Gastroesophageal sphincter (tissue), 4 donors: ENCODE measurements around the gene C1QB. TPM values are rescaled to one million over a fixed set of nuclear protein-coding genes. Genes with fewer than 3 reads are reported as not detected.

Experiments
- ATAC-seq: fragments of 150-250 bp; one replicate; pipeline ENCODE4 v1.9.1; 2016; ENCODE audit warnings: mild to moderate bottlenecking, moderate library complexity
- H3K27ac ChIP-seq, 4 donors: fragments of 200-600 bp; sonication (generic) in 3 of 4; 1 replicate in 3 of 4; 2 replicates in 1 of 4; pipeline ENCODE4 v1.5.1; 2016 to 2019
- H3K27me3 ChIP-seq: fragments of 200-600 bp; sonication (generic); one replicate; pipeline ENCODE4 v1.5.1; 2019
- H3K36me3 ChIP-seq, 2 donors: fragments of 200-600 bp; sonication (generic); one replicate each; pipeline ENCODE4 v1.5.1; 2019; ENCODE audit warnings: control low read depth in 1 of 2
- H3K4me1 ChIP-seq, 3 donors: fragments of 200-600 bp; sonication (generic); 1 replicate in 2 of 3; 2 replicates in 1 of 3; pipeline ENCODE4 v1.5.1; 2016 to 2019; ENCODE audit warnings: control low read depth in 2 of 3
- H3K4me3 ChIP-seq, 2 donors: fragments of 200-600 bp; sonication (generic); one replicate each; pipeline ENCODE4 v1.5.1; 2019; ENCODE audit warnings: mild to moderate bottlenecking in 1 of 2, moderate library complexity in 1 of 2
- H3K9me3 ChIP-seq, 3 donors: fragments of 200-600 bp; sonication (generic); one replicate each; pipeline ENCODE4 v1.5.1; 2017 to 2019; ENCODE audit warnings: control low read depth in 2 of 3
- CTCF ChIP-seq, 4 experiments: fragments of 200-600 bp in 2 of 4; fragments of 450-650 bp in 2 of 4; sonication (generic) in 1 of 4; IDR thresholded peaks; one replicate each; pipeline ENCODE4 v1.5.1; 2017 to 2019; ENCODE audit warnings: antibody characterized with exemption in 4 of 4, mild to moderate bottlenecking in 2 of 4, moderate library complexity in 2 of 4
- EP300 ChIP-seq: sonication (generic); formaldehyde crosslinking; IDR thresholded peaks from one replicate; pipeline ENCODE4 v1.6.1; 2017; ENCODE audit warnings: antibody characterized with exemption, mild to moderate bottlenecking
- POLR2A ChIP-seq, 2 donors: fragments of 450-650 bp; IDR thresholded peaks; one replicate each; pipeline ENCODE4 v1.6.1; 2017; ENCODE audit warnings: antibody characterized with exemption in 2 of 2, mild to moderate bottlenecking in 2 of 2, moderate library complexity in 1 of 2
- POLR2AphosphoS5 ChIP-seq: sonication (generic); formaldehyde crosslinking; IDR thresholded peaks from one replicate; pipeline ENCODE4 v1.6.1; 2017; ENCODE audit warnings: antibody characterized with exemption
- WGBS, 2 donors: methylation state at CpG; one replicate each; pipeline ENCODE4 v1.1.5; 2018; ENCODE audit warnings: low coverage in 1 of 2; 5-methylcytosine and 5-hydroxymethylcytosine counted together
- total RNA-seq, 4 donors: library from RNA; depleted of rRNA; stranded (reverse); fragments of >200 nt; gene quantifications; one replicate each; pipeline ENCODE4 v1.1.0, GENCODE V29; 2016

The C1QB gene
- total RNA-seq, 4 donors from 2014 or later: 37.0 to 607 (median 249) TPM

- no peak overlapping the region for H3K4me3 ChIP-seq
- H3K27me3 ChIP-seq: peaks cover 65% of the 10 kb centered on the region
- WGBS, 2 donors: 90% methylated on average over 2 to 6 of the region's 10 CpGs
- H3K9me3 ChIP-seq: no peaks in the 10 kb centered on the region
- ATAC-seq: no peak
- no peaks in the 10 kb centered on the region for H3K36me3 ChIP-seq
- H3K4me1 ChIP-seq: no peaks in the 10 kb centered on the region
- TF ChIP-seq EP300 (no peak), POLR2AphosphoS5 (no peak), POLR2A (IDR thresholded peaks at IDR 0.05) (no peak), CTCF (IDR thresholded peaks at IDR 0.05) (no peak)
- H3K27ac ChIP-seq: no peak overlapping the region
Observed at GRCh38 chr1:22633697-22634463, 19.2 kb upstream of the C1QB start.

- no peaks in the 10 kb centered on the region for H3K9me3 ChIP-seq
- H3K36me3 ChIP-seq: no peaks in the 10 kb centered on the region
- no peak for TF ChIP-seq POLR2A (IDR thresholded peaks at IDR 0.05)
- no peak for TF ChIP-seq POLR2AphosphoS5
- no peak for TF ChIP-seq EP300
- TF ChIP-seq CTCF (IDR thresholded peaks at IDR 0.05): no peak
- H3K27ac ChIP-seq: no peak overlapping the region
- H3K27me3 ChIP-seq: peaks cover 71% of the 10 kb centered on the region
- 24 to 63% methylated on average over 2 to 4 of the region's 7 CpGs for WGBS, 2 donors
- no peak overlapping the region for H3K4me3 ChIP-seq
- no peaks in the 10 kb centered on the region for H3K4me1 ChIP-seq
- no peak for ATAC-seq
Observed at GRCh38 chr1:22635436-22635835, 17.6 kb upstream of the C1QB start.

- H3K4me3 ChIP-seq: peak within 1 kb of the TSS in 1 of 2 donors; percentile 38
- ATAC-seq: peak; percentile 78
- no peaks in the 10 kb centered on the region for H3K36me3 ChIP-seq
- H3K27me3 ChIP-seq: peaks cover 79% of the 10 kb centered on the region
- no peaks in the 10 kb centered on the region for H3K4me1 ChIP-seq
- WGBS, 2 donors: 24 to 26% methylated on average over 3 of the region's 5 CpGs
- H3K27ac ChIP-seq: peak within 1 kb of the TSS in 1 of 4 donors; percentile 19
- no peaks in the 10 kb centered on the region for H3K9me3 ChIP-seq
- TF ChIP-seq POLR2AphosphoS5 (no peak), POLR2A (IDR thresholded peaks at IDR 0.05) (peak in 1 of 2 donors; percentile 24)
Observed at GRCh38 chr1:22636353-22636752, 16.7 kb upstream of the C1QB start, which contains the start of gene C1QA. C1QA (plus strand) TSS chr1:22636628; CDS start chr1:22637617, 989 bp downstream.

GRCh38 chr1:22636927-22637326 lies 16.1 kb upstream of the C1QB start:
- no peak for TF ChIP-seq CTCF (IDR thresholded peaks at IDR 0.05)
- TF ChIP-seq EP300: no peak
- TF ChIP-seq POLR2AphosphoS5: no peak
- no peak for TF ChIP-seq POLR2A (IDR thresholded peaks at IDR 0.05)
- 81 to 88% methylated on average over 3 to 6 of the region's 6 CpGs for WGBS, 2 donors
- H3K36me3 ChIP-seq: no peaks in the 10 kb centered on the region
- peak overlapping the region in 1 of 4 donors; percentile 14 for H3K27ac ChIP-seq
- peak overlapping the region in 1 of 2 donors; percentile 38 for H3K4me3 ChIP-seq
- peaks cover 0 to 5% (median 0%) of the 10 kb centered on the region in 3 donors for H3K4me1 ChIP-seq
- H3K27me3 ChIP-seq: peaks cover 85% of the 10 kb centered on the region
- ATAC-seq: no peak
- H3K9me3 ChIP-seq: no peaks in the 10 kb centered on the region

- TF ChIP-seq CTCF (IDR thresholded peaks at IDR 0.05): no peak
- no peak for TF ChIP-seq POLR2AphosphoS5
- no peak for TF ChIP-seq POLR2A (IDR thresholded peaks at IDR 0.05)
- TF ChIP-seq EP300: no peak
- WGBS, 2 donors: 83% methylated on average over 1 of the region's 3 CpGs; no CpG with 5 or more reads in 1 of the 2 donors
- H3K9me3 ChIP-seq: no peaks in the 10 kb centered on the region
- H3K4me3 ChIP-seq: peak overlapping the region in 1 of 2 donors; percentile 38
- no peak for ATAC-seq
- H3K36me3 ChIP-seq: no peaks in the 10 kb centered on the region
- peaks cover 85% of the 10 kb centered on the region for H3K27me3 ChIP-seq
- H3K4me1 ChIP-seq: peaks cover 0 to 10% (median 0%) of the 10 kb centered on the region in 3 donors
- peak overlapping the region in 1 of 4 donors; percentile 19 for H3K27ac ChIP-seq
Observed at GRCh38 chr1:22637907-22638445, 15.1 kb upstream of the C1QB start.
